DND-41 (cell line): ENCODE data around the gene NAGLU.

Experiments
- CTCF ChIP-seq: IDR thresholded peaks from 2 replicates; pipeline ENCODE4 v1.5.1; 2012; ENCODE audit warnings: borderline replicate concordance, low read length, moderate library complexity, mild to moderate bottlenecking; ENCODE audit not compliant: poor library complexity, severe bottlenecking; ENCODE audit errors: extremely low read depth
- EZH2 ChIP-seq: IDR thresholded peaks from 3 replicates; pipeline ENCODE4 v1.6.1; 2012; ENCODE audit warnings: borderline replicate concordance, low read depth, mild to moderate bottlenecking, moderate library complexity, low read length, inconsistent platforms; ENCODE audit not compliant: severe bottlenecking

- TF ChIP-seq CTCF (no peak), EZH2 (no peak)
Observed at GRCh38 chr17:42548070-42548837, 12.2 kb downstream of the NAGLU start.
